GM21526 (cell line): ENCODE measurements around the gene ISY1.
"Not testable (repeated sequence)": the region's sequence is repeated elsewhere in the genome, so short reads cannot be mapped to it uniquely, and the experiment has no call there.

Source experiments
- ATAC-seq: cut with Tn5 transposase; IDR thresholded peaks from one replicate; pipeline ENCODE4 v1.9.1; 2021; ENCODE audit warnings: moderate library complexity; ENCODE audit not compliant: unreplicated experiment, low FRiP score

Gene ISY1

GRCh38 chr3:129121016-129121791 is 39.7 kb downstream of the ISY1 start:
- no peak for ATAC-seq

- peak; percentile 61 for ATAC-seq
Measured at GRCh38 chr3:129120254-129121004, 40.4 kb downstream of the ISY1 start.

- ATAC-seq: no peak
Measured at GRCh38 chr3:129119365-129120100, 41.3 kb downstream of the ISY1 start.

- ATAC-seq: no peak
Measured at GRCh38 chr3:129118745-129119144, 42.1 kb downstream of the ISY1 start.

- no peak for ATAC-seq
Measured at GRCh38 chr3:129117134-129117533, 43.7 kb downstream of the ISY1 start.

- ATAC-seq: no peak
Measured at GRCh38 chr3:129116482-129116946, 44.3 kb downstream of the ISY1 start.

- no peak for ATAC-seq
Measured at GRCh38 chr3:129114455-129114854, 46.4 kb downstream of the ISY1 start.

- ATAC-seq: no peak
Measured at GRCh38 chr3:129112308-129113052, 48.4 kb downstream of the ISY1 start.

- ATAC-seq: not testable (repeated sequence)
Measured at GRCh38 chr3:129111076-129111780, 49.6 kb downstream of the ISY1 start.

- no peak for ATAC-seq
Measured at GRCh38 chr3:129107793-129108192, 53.1 kb downstream of the ISY1 start.

- no peak for ATAC-seq
Measured at GRCh38 chr3:129106866-129107565, 53.8 kb downstream of the ISY1 start.

GRCh38 chr3:129106320-129106719 is 54.5 kb downstream of the ISY1 start:
- ATAC-seq: no peak

GRCh38 chr3:129105862-129106261 is 55.0 kb downstream of the ISY1 start:
- ATAC-seq: no peak

- ATAC-seq: no peak
Measured at GRCh38 chr3:129104498-129105079, 56.3 kb downstream of the ISY1 start.

GRCh38 chr3:129104051-129104450 is 56.8 kb downstream of the ISY1 start:
- ATAC-seq: no peak

- no peak for ATAC-seq
Measured at GRCh38 chr3:129103296-129103695, 57.6 kb downstream of the ISY1 start.

- no peak for ATAC-seq
Measured at GRCh38 chr3:129101370-129102138, 59.3 kb downstream of the ISY1 start.

- ATAC-seq: no peak
Measured at GRCh38 chr3:129100274-129100673, 60.6 kb downstream of the ISY1 start.
